GM12891 (cell line): ENCODE measurements around the gene KCTD16.

Source experiments
- POLR2A ChIP-seq: IDR thresholded peaks from 2 replicates; pipeline ENCODE4 v1.6.1; 2011; ENCODE audit warnings: low read depth, low read length, control low read depth
- POLR2AphosphoS5 ChIP-seq: IDR thresholded peaks from 2 replicates; pipeline ENCODE4 v1.6.1; 2011; ENCODE audit warnings: low read depth, low read length, control low read depth
- SPI1 ChIP-seq: IDR thresholded peaks from 2 replicates; pipeline ENCODE4 v1.6.1; 2011; ENCODE audit warnings: low read depth, low read length, control low read depth
- TAF1 ChIP-seq: IDR thresholded peaks from 2 replicates; pipeline ENCODE4 v1.6.1; 2011; ENCODE audit warnings: low read depth, low read length, control low read depth

DNA sequence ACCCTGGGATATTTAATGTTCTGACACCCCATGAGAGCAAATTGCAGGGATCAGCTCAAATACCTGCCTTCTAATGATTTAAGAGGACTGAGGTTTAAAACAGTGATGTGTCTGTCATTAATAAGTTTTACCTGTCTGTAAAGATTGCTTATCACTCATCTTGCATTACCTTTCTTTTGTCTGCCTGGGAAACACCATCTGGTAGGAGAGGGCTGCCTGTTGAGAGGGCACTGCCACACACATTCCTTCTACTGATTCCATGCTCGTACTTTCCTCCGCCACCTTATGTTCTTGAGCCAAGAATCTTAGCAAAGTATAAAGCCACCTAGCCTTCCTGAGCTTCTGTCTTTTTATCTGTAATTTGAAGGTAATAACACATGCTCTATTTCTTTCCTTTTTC is 118.6 kb downstream of the KCTD16 start:
- no peak for TF ChIP-seq POLR2AphosphoS5
- no peak for TF ChIP-seq POLR2A
- TF ChIP-seq TAF1, result no peak
- no peak for TF ChIP-seq SPI1
